Spleen (tissue), 11 donors: Measurements from ENCODE around the gene HAPLN2. TPM values are rescaled to one million over a fixed set of nuclear protein-coding genes. Genes with fewer than 3 reads are reported as not detected.

ENCODE experiments used
- DNase-seq: peaks from one replicate; pipeline ENCODE4 v3.0.0-alpha.2; 2020
- H3K27ac ChIP-seq, 8 donors: fragments of 200-600 bp; sonication (generic) in 7 of 8; 1 replicate in 4 of 8; 2 replicates in 4 of 8; pipeline versions ENCODE4 v1.5.0 to v1.8.0; 2016 to 2021; ENCODE audit warnings: inconsistent platforms in 4 of 8, mild to moderate bottlenecking in 4 of 8, moderate library complexity in 1 of 8
- H3K27me3 ChIP-seq, 7 donors: fragments of 200-600 bp; sonication (generic) in 6 of 7; replicated peaks in 1 of 7; 1 replicate in 4 of 7; 2 replicates in 3 of 7; pipeline versions ENCODE4 v1.5.0 to v1.8.0; 2016 to 2021; ENCODE audit warnings: inconsistent platforms in 3 of 7, mild to moderate bottlenecking in 1 of 7
- H3K36me3 ChIP-seq, 6 donors: fragments of 200-600 bp; sonication (generic) in 5 of 6; 1 replicate in 4 of 6; 2 replicates in 2 of 6; pipeline versions ENCODE4 v1.5.0 to v1.8.0; 2016 to 2021; ENCODE audit warnings: inconsistent platforms in 2 of 6
- H3K4me1 ChIP-seq, 6 donors: fragments of 200-600 bp; sonication (generic) in 5 of 6; 1 replicate in 3 of 6; 2 replicates in 3 of 6; pipeline versions ENCODE4 v1.5.0 to v1.8.0; 2016 to 2021; ENCODE audit warnings: inconsistent platforms in 3 of 6
- H3K4me3 ChIP-seq, 8 donors: fragments of 200-600 bp; sonication (generic) in 7 of 8; 1 replicate in 4 of 8; 2 replicates in 4 of 8; pipeline versions ENCODE4 v1.5.0 to v1.8.0; 2016 to 2021; ENCODE audit warnings: inconsistent platforms in 4 of 8, mild to moderate bottlenecking in 4 of 8, moderate library complexity in 2 of 8
- H3K9me3 ChIP-seq, 8 donors: fragments of 200-600 bp; sonication (generic) in 7 of 8; 1 replicate in 4 of 8; 2 replicates in 4 of 8; pipeline versions ENCODE4 v1.5.0 to v1.8.0; 2016 to 2021; ENCODE audit warnings: inconsistent platforms in 4 of 8
- POLR2A ChIP-seq, 3 donors: fragments of 450-650 bp; IDR thresholded peaks; one replicate each; pipeline ENCODE4 v1.5.1; 2017; ENCODE audit warnings: antibody characterized with exemption in 3 of 3, mild to moderate bottlenecking in 1 of 3
- POLR2AphosphoS5 ChIP-seq, 3 donors: sonication (generic); formaldehyde crosslinking; IDR thresholded peaks; one replicate each; pipeline ENCODE4 v1.5.1; 2017; ENCODE audit warnings: antibody characterized with exemption in 3 of 3
- WGBS, 5 donors: extraction: QIAGEN DNeasy Blood & Tissue Kit in 3 of 5; methylation state at CpG; one replicate each; pipeline versions ENCODE4 v1.1.5 to v1.1.7; 2013 to 2018; 5-methylcytosine and 5-hydroxymethylcytosine counted together
- intact Hi-C: fragments of 100-400 bp; cut with DNase I; formaldehyde crosslinking; loops from one replicate; pipeline ENCODE4 v1.15.0; 2023; ENCODE audit warnings: low total_unique reads
- polyA plus RNA-seq, 3 donors: library from polyadenylated mRNA; stranded (reverse); fragments of 200-250 nt; gene quantifications; one replicate each; pipeline ENCODE4 v1.2.1, GENCODE V29; 2013
- total RNA-seq, 7 donors: library from RNA; depleted of rRNA in 3 of 7; stranded (reverse); fragments of >200 nt in 3 of 7; fragmentation: NEBNext Ultra II Directional in 4 of 7; extraction: Animal tissue kit (Norgen Biotek cat#: 25700) in 4 of 7; gene quantifications; one replicate each; pipeline versions ENCODE4 v1.1.0 to v1.2.1, GENCODE V29; 2016 to 2021
- TF ChIP-seq, protein P1 (sequence below), 11 experiments: fragments of 200-600 bp in 7 of 11; fragments of 450-650 bp in 4 of 11; sonication (generic) in 4 of 11; IDR thresholded peaks in 8 of 11; conservative IDR thresholded peaks in 3 of 11; 1 replicate in 7 of 11; 2 replicates in 4 of 11; pipeline versions ENCODE4 v1.4.0 to v1.8.0; 2016 to 2021; ENCODE audit warnings: antibody characterized with exemption in 11 of 11, inconsistent platforms in 4 of 11, mild to moderate bottlenecking in 1 of 11
- donor health status: healthy with polysubstance abuse.
- donor health status: DM: no; HTN: no; CAD: no; lungs with moderate emphysema.
- donor health status: DM: no; HTN: no; CAD: no.
- donor health status: Bipolar disorder and iron deficiency.
- donor health status: healthy.
- donor health status: DM: no; HTN: no; CAD: no.
- donor health status: DM: yes; HTN: yes; CAD: no.

Gene HAPLN2
- total and polyA plus RNA-seq, 10 donors, result 0.20 to 1.1 (median 0.36) TPM; not detected in 4

DNA sequence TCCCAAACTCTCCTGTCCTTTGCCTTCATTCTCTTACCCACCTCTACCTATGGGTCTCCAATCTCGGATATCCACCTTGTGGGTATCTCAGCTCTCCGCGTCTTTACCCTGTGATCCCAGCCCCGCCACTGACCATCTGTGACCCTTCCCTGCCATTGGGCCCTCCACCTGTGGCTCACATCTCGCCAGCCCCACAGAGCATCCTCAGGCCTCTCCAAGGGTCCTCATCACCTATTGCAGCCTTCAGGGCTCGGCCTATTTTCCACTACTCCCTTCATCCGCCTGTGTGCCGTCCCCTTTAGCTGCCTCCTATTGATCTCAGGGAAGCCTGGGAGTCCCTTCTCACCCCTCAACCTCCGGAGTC lies 33.8 kb downstream of the HAPLN2 start:
- Histone ChIP-seq H3K27me3 (peaks cover 0 to 100% (median 27%) of the 10 kb centered on the region in 7 donors), H3K27ac (no peak overlapping the region), H3K9me3 (no peaks in the 10 kb centered on the region), H3K36me3 (no peaks in the 10 kb centered on the region), H3K4me1 (peaks cover 13 to 22% (median 17%) of the 10 kb centered on the region in 6 donors), H3K4me3 (no peak overlapping the region)
- WGBS, 5 donors, result 70 to 86% (median 82%) methylated on average over 9 of the region's 9 CpGs
- intact Hi-C loops, result no loop called here
- TF ChIP-seq, protein P1, sequence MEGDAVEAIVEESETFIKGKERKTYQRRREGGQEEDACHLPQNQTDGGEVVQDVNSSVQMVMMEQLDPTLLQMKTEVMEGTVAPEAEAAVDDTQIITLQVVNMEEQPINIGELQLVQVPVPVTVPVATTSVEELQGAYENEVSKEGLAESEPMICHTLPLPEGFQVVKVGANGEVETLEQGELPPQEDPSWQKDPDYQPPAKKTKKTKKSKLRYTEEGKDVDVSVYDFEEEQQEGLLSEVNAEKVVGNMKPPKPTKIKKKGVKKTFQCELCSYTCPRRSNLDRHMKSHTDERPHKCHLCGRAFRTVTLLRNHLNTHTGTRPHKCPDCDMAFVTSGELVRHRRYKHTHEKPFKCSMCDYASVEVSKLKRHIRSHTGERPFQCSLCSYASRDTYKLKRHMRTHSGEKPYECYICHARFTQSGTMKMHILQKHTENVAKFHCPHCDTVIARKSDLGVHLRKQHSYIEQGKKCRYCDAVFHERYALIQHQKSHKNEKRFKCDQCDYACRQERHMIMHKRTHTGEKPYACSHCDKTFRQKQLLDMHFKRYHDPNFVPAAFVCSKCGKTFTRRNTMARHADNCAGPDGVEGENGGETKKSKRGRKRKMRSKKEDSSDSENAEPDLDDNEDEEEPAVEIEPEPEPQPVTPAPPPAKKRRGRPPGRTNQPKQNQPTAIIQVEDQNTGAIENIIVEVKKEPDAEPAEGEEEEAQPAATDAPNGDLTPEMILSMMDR (IDR thresholded peaks at IDR 0.05 in 8 of 11, conservative IDR thresholded peaks at IDR 0.05 in 3 of 11), result no peak
- TF ChIP-seq POLR2AphosphoS5 (IDR thresholded peaks at IDR 0.05) (no peak), POLR2A (IDR thresholded peaks at IDR 0.05) (no peak)
- no peak for DNase-seq

DNA sequence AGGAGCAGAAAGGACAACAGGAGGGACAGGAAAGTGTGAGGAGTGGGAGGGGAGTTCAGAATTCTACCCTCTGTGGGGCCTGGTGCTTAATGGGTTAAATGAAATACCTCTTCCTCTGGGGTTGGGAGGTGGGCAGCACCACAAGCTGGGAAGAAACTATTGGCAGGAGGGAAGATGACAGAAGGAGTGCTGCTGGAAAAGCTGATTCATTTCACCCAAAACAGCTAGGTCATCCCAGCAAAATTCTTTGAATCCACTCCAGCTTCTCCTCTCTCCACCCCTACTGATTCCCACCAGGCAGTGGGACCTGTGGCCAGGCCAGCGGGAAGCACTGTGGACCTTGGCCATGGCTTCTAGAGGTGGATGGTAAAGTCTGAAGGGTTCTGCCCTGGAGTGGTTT lies 35.5 kb downstream of the HAPLN2 start:
- H3K4me1 ChIP-seq, result peaks cover 17 to 39% (median 33%) of the 10 kb centered on the region in 6 donors
- H3K4me3 ChIP-seq, result no peak overlapping the region
- no peak for TF ChIP-seq POLR2AphosphoS5 (IDR thresholded peaks at IDR 0.05)
- TF ChIP-seq, protein P1 (IDR thresholded peaks at IDR 0.05 in 8 of 11, conservative IDR thresholded peaks at IDR 0.05 in 3 of 11), result no peak
- no peak for DNase-seq
- no peaks in the 10 kb centered on the region for H3K9me3 ChIP-seq
- H3K27ac ChIP-seq, result no peak overlapping the region
- intact Hi-C loops, result no loop called here
- H3K36me3 ChIP-seq, result no peaks in the 10 kb centered on the region
- 75 to 94% (median 82%) methylated on average over 1 of the region's 1 CpG for WGBS, 5 donors
- peaks cover 0 to 85% (median 27%) of the 10 kb centered on the region in 7 donors for H3K27me3 ChIP-seq

DNA sequence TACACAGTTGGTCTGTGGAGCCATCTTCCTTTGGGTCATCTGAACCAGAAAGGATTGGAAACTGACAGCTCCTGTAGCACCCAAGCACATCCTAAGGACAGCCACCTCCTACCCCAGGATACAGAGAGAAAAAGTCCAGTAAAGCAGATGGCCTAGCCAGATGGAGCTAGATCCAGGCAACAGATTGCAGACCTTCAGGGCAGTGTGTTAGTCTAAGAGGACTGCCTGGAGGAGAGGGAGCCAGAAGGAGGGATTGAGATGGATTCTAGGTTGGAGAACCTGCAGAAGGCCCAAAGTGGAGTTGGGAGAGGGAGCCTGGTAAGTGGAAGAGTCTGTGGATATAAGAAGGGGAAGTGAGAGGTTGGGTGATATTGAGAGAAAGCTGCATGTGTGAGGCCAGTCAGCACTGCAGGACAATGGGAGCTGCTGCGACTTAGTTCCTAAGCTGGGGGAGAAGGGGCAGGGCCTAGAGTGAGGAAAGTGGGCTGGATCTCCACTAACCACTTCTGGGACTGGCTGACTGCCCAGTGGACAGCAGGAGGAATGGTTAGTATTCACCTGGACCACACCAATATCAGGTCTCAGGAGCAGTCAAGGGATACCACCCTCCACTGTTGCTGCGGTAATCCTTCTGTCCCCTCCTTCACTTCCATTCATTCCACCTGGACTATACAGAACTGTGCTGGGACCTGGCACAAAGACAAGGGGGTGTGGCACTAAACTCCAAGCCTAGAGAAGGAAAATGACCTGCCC lies 36.1 kb downstream of the HAPLN2 start:
- DNase-seq, result no peak
- intact Hi-C loops, result no loop called here
- Histone ChIP-seq H3K27me3 (peaks cover 0 to 79% (median 27%) of the 10 kb centered on the region in 7 donors), H3K4me1 (peaks cover 20 to 46% (median 39%) of the 10 kb centered on the region in 6 donors), H3K9me3 (no peaks in the 10 kb centered on the region), H3K36me3 (no peaks in the 10 kb centered on the region), H3K4me3 (no peak overlapping the region), H3K27ac (no peak overlapping the region)
- 51 to 62% (median 55%) methylated on average over 2 of the region's 2 CpGs for WGBS, 5 donors
- TF ChIP-seq, protein P1 (IDR thresholded peaks at IDR 0.05 in 8 of 11, conservative IDR thresholded peaks at IDR 0.05 in 3 of 11), result no peak
- TF ChIP-seq POLR2AphosphoS5 (IDR thresholded peaks at IDR 0.05), result no peak
- no peak for TF ChIP-seq POLR2A (IDR thresholded peaks at IDR 0.05)

DNA sequence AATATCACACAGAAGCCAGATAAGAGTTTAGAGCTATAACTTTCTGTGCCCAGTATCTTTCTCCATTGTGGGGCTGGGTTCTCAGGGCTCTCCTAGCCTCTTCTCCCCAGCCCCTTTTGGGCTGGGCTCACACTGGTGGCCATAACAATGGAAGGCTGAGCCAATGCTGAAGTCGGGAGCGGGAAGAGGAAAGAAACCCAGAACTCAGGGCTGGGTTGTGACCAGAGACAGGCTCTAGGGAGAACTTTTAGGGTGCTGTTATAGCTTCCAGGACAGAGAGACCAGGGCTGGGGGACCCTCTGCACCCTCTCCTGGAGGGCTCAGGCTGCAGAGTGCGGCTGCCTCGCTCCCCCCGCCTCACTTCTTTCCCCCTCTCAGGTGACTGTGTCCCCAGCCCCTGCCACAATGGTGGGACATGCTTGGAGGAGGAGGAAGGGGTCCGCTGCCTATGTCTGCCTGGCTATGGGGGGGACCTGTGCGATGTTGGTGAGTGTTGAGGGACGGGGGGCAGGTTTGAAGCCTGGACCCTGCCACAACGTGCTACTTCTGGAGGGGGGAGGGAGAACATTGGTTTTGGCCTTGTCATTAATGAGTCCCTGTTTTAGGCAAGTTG lies 36.8 kb downstream of the HAPLN2 start:
- peaks cover 27 to 52% (median 46%) of the 10 kb centered on the region in 6 donors for H3K4me1 ChIP-seq
- intact Hi-C loops, result no loop called here
- no peak overlapping the region for H3K4me3 ChIP-seq
- DNase-seq, result no peak
- 35 to 64% (median 59%) methylated on average over 5 to 9 of the region's 9 CpGs for WGBS, 5 donors
- no peak overlapping the region for H3K27ac ChIP-seq
- no peaks in the 10 kb centered on the region for H3K36me3 ChIP-seq
- H3K27me3 ChIP-seq, result peaks cover 0 to 72% (median 27%) of the 10 kb centered on the region in 7 donors
- no peaks in the 10 kb centered on the region for H3K9me3 ChIP-seq
- no peak for TF ChIP-seq POLR2AphosphoS5 (IDR thresholded peaks at IDR 0.05)
- no peak for TF ChIP-seq POLR2A (IDR thresholded peaks at IDR 0.05)
- TF ChIP-seq, protein P1 (IDR thresholded peaks at IDR 0.05 in 8 of 11, conservative IDR thresholded peaks at IDR 0.05 in 3 of 11), result no peak
